ENCODE measurements around the gene BMP7.

BMP7 gene

GRCh38 chr20:57139342-57140093 is 126.9 kb downstream of the BMP7 start:
- no peak for DNase-seq

DNA sequence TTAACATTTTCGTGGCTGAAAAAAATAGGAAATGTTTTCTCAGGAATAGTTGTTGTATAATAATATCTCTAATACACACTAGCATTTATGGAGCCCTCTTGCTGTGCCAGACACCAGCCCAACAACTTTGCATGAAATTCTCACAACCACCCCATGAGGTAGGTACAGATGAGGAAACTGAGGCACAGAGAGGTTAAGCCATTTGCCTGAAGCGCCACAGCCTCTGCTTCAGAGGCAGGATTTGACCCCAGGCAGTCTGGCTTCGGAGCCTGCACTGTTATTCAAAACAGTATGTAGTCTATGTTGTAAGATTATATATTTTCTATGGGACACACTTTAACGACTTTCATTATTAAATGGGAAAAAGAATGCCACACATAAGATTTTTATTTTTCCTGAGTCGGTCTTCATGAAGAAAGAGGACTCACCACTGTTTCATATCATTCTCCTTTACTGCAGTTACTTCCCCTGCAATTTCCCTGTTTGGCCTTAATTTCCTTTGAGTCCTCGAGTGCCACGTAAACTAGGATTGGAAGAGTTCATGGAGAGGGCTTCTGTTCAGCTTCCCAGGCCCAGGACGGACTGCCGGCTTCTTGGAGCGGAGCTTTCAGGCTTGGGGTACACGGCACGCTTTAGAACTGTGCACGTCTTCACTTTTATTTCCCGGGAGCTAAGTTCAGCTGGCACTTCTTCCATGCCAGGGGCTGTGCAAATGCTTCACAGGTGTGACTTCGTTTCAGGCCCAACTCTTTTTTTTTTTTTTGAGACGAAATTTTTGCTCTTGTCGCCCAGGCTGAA is 128.0 kb downstream of the BMP7 start:
- DNase-seq = no peak

DNA sequence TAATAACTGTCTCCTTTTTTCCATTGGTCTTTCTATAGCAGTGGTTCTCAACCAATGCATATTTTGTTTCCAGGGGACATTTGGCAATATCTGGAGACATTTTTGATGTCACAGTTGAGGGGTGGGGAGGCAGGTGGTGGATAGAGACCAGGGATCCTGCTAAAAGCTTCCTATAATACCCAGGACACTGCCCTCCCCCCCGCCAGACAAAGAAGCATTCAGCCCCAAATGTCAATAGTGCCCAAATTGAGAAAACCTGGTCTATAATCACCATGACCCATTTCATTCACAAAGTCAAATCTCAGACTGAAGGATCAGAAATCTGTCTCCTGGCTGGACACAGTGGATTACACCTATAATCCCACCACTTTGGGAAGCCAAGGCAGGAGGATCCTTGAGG is 128.8 kb downstream of the BMP7 start:
- no peak for DNase-seq

DNA sequence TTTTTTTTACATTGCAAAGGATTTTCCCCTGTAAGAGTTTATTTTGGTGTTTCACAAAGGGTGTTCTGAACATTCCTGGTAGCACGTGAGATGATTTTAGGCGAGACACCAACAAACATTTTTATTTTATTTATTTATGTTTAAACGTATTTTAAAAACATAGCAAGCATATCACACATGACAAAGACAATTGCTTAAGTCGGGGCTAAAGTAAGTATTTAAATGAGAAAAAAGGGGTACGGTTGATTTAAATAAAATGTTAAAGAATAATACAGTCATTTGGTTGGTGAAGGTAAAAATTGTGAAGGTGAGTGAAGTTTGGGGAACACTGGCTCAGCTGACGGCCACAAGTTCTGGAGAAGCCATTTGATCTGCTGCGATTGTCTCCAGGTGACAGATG is 129.7 kb downstream of the BMP7 start:
- DNase-seq = no peak

- no peak for DNase-seq
Observed at GRCh38 chr20:57135875-57136274, 130.6 kb downstream of the BMP7 start.

DNA sequence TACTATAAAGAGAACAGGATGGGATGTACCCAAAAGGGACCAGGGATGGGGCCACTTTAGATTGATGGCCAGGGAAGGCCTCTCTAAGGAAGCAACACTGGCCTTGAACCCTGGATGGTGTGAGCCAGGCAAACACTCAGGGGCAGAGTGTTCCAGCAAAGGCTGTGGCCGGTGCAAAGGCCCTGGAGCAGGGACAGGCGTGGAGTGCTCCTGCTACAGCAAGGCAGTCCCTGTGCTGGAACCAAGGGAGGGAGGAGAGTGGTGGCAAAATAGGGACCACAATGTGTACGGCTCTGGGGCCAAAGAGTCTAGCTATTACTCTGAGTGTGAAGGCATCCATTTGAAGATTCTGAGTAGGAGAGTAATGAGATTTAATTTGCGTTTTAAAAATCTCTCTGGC is 131.6 kb downstream of the BMP7 start:
- DNase-seq = no peak

DNA sequence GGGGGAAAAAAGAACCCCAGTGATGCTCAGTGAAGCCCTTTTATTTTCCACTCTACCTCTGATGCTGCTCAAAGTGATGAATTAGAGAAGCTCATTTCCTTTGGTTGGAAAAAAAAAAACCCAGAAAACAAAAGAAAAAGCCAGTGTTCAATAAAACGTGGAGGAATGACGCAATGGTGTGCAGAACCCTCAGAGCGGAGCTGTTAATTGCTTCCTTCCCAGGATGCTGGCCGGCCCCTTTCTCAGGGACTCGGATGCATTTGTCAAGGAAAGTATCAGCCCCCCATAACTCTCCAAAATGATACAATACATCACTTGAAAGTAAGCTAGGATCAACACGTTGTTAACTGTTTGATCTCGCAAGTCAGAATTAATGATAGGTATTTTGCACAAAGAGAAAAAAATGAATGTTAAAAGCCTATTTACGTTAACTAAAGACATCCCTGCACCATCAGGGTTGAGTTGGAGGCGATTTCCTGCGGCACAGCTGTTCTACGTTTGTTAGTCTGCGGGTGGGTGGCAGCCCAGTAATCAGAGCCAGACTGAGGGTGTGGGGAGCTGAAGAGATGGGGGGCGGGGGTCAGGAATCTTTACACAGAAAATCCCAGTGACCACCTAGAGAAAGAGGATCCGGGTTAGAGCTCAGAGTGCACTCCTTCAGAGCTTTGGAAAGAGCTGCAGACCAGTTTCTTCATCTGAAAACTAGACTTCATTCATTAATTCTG is 132.4 kb downstream of the BMP7 start:
- DNase-seq = no peak

DNA sequence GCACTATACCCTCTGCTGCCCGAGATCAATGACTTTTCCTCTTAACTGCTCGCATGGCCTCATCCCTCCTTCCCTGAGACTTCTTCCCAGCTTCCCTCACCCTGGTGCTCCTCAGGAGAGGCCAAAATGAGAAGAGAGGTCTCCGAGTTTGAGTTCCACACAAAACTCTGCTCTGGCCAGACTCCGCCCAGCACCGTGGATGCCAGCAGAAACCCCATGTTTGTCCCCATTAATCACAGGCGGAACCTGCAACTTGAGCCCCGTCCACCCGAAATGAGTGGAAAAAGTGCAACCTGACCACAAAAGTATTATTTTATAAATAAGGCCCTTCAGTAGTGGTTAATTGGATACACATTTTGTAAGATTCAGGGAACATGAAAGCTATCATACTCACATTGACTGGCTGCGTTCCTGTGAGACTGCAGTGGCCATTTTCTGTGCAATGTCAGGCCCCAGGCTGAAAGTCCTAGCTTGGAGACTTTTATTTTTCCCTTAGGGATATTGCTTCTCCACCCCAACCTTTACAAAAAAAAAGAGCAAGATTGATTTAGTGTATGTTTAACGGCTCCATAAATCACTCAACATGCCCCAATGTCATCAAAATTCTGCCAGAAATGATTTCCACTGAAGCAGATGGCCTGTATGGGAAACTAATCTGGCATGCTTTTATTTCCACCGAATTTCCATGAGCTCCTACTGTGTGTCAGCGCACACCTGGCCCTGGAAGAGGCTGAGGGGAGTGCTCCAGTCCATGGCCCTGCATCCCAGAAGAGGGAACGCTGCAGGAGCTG is 134.6 kb downstream of the BMP7 start:
- DNase-seq = no peak

DNA sequence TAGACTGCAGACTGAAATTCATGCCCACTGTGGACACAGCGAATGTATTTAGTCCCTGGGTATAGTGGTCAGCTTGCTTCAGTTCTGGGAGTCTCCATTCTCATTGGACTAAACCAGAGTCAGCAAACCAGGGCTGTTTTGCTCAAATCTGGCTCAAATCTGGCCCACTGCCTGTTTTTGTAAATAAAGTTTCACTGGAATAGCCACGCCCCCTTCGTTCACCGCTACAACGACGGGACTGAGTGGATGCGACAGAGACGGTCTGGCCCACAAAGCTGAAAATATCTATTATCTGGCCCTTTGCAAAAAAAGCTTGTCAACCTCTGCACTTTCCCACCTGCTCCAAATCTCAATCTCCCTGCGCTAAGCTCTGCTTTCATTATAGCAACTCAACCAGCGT is 135.4 kb downstream of the BMP7 start:
- no peak for DNase-seq

DNA sequence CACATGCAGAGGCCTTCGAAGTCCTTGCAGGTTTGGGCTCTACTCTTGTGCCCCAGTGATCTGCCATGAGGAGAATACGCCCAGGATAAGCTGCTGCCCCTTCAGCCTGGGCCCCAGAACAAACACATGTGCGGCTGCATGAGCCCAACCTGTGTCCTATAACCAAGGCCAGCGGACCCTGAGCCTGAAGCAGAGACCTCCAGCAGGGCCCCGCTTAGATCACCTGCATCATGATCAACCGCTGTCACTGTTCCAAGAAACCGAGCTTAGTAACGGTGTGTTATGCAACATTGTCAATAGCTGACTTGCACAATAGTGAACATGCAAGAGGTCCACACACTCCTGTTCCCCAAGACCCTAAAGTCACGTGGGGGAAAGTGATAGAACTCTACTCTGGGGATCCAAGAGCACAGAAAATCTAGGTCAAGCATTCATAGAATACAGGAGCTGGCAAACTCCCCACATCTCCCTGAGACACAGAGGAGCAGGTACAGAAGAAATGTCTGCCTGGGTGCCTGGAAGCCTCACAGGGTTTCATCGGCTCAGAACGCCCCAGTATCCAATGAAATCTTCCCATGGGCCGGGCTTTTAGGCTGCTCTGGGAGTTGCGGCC is 136.2 kb downstream of the BMP7 start:
- DNase-seq = peak; percentile 15

DNA sequence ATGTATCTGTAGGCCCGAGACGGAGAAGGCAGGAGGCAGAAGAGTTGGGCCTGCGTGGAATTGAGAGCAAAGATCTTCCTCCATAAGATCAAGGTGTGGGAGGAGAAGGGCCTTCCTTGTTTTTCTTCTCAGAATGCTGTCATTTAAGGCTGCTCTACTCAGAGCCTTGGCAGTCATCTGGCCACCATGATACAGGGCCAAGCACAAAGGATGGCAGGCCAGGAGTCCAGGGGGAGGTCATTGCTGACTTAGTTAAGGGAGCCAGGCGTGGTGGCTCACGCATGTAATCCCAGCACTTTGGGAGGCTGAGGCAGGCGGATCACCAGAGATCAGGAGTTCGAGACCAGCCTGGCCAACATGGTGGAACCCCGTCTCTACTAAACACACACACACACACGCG is 137.1 kb downstream of the BMP7 start:
- DNase-seq = no peak

DNA sequence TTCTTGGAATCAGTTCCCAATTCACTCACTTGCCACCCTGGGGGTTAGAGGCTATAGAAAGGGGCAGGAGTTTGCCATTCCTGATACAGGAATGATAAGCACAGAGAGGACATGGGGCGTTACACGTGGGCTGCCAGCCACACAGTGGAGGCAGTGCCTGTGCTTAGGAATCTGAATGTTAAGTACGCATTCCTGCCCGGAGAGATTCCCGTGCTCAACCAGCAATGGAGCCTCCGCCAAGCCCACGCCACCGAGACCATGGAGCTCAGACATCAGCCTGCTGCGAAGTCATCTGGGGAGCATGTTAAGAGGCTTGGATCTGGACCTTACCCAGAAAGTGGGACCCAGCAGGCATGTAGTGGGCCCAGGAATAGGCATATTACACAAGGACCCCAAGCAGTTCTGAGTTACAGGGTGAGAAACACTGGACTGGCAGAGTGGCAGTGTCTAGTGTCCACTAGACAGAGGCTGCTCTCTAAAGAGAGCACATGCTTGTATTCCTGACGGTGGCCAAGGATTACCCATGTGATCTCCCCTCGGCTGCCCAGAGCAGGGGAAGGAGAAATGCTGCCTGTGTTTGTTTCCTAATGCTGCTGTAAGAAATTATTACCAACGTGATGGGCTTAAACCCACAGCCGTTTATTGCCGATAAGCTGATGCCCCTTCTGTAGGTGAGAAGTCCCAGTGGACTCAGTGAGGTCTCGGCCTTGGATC is 138.2 kb downstream of the BMP7 start:
- no peak for DNase-seq

DNA sequence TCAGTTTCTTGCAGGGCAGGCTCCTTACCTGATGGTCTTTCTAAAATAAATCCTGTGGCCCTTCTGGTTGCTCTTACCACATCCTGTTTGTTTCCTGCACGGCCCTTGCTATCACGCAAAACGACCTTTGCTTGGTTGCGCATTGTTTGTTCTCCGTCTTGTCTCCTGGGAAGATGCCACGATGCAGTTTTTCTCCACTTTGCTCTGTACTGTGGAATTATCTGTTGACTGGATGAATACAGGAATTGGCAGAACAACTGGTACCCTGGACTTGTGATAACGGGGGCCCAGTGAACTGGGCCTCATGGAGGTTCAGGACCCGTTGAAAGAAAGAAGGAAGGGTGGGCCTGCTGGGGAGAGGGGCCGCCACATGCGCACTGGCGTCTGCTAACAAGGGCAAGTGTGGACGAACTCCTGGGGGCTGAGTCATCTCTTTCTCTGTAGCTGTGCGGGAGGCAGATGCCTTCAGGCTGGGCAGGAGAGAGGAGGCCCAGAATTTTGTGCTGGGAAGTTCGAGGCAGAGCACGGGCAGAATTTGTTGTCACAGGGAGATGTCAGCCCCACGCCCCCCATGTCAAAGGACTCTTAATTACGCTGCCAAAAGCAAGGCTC is 139.9 kb downstream of the BMP7 start:
- DNase-seq = no peak

DNA sequence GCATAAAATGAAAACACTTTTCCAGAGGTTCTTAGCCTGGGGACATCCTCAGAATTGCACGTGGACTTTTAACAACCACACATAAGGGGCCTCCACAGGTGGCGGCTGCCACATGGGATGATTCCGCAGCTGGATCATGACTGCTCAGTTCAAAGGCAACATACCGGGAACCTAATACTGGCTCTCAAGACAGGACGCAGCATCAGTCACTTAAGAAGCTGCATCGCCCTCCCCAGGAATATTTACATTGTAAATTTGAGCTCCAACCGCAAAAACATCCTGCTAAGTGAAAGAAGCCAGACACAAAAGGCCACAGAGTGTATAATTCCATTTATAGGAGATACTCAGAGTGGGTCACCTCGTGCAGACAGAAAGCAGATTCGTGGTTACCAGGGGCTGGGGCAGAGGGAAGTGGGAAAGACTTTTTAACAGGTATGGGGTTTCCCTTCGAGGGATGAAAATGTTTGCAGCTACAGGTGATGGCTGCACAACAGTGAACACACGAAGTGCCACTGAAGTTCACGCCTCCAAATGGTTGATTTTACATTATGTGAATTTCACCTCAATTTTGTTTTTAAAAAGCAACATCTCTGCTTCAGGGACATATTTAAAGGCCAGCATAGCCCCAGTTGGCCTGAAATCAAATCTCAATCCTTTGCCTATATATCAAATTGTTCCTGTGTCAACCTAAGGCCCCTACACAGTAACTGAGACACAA is 141.5 kb downstream of the BMP7 start:
- no peak for DNase-seq

- DNase-seq = no peak
Observed at GRCh38 chr20:57124366-57124765, 142.1 kb downstream of the BMP7 start.

DNA sequence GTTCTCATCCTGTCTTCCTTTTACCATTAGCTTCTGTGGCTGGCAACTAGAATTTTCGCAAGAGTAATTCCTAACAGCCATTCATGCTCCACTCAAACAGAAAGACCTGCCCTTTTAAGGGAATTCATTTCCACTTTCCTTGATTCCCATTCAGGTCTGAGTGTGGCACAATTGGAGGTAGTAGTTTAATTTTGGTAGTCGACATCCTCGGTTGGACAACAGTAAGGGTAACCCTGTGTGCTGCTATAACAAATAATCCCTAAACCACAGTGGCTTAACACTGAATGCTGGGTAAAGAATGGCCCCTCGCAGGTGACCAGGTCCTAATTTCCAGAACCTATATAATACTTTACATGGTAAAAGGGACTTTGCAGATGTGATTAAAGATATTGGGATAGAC is 142.9 kb downstream of the BMP7 start:
- DNase-seq = no peak

- DNase-seq = no peak
Observed at GRCh38 chr20:57122536-57123489, 143.6 kb downstream of the BMP7 start.

- no peak for DNase-seq
Observed at GRCh38 chr20:57118964-57119363, 147.5 kb downstream of the BMP7 start.
